Bladder microvascular endothelial cell (primary cell): Measurements from ENCODE around the gene GOLM1. TPM values are rescaled to one million over a fixed set of nuclear protein-coding genes. Genes with fewer than 3 reads are reported as not detected.

Experiments used
- total RNA-seq: library from RNA; depleted of rRNA; stranded (reverse); fragments of >200 nt; gene quantifications from 2 replicates; pipeline ENCODE4 v1.2.3, GENCODE V29; 2014

The GOLM1 gene, protein sequence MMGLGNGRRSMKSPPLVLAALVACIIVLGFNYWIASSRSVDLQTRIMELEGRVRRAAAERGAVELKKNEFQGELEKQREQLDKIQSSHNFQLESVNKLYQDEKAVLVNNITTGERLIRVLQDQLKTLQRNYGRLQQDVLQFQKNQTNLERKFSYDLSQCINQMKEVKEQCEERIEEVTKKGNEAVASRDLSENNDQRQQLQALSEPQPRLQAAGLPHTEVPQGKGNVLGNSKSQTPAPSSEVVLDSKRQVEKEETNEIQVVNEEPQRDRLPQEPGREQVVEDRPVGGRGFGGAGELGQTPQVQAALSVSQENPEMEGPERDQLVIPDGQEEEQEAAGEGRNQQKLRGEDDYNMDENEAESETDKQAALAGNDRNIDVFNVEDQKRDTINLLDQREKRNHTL
- 35.1 TPM in 2 replicates for total RNA-seq

GRCh38 chr9:86098824-86099700 is at the start of gene GOLM1:
GOLM1 (minus strand) TSS chr9:86099558; CDS start chr9:86079320, 20,238 bp downstream.

Other genes starting within 250 kb of the GOLM1 start
- gene NAA35, start 158.4 kb downstream of the GOLM1 start, total RNA-seq, result 13.0 and 24.4 TPM in 2 replicates
- gene C9orf153, start 160.1 kb upstream of the GOLM1 start, total RNA-seq, result 0.94 TPM in 1 of 2 replicates, not detected in the other
- gene ISCA1, start 183.0 kb upstream of the GOLM1 start, total RNA-seq, result 16.2 and 25.2 TPM in 2 replicates